Mesenchymal stem cell (in vitro differentiated cells and primary cell): Measurements from ENCODE around the gene CPOX. TPM values are rescaled to one million over a fixed set of nuclear protein-coding genes. Genes with fewer than 3 reads are reported as not detected.
A peak's percentile ranks its signal among the peaks of the same experiment; 100 is the strongest.
"Not testable (repeated sequence)": the region's sequence is repeated elsewhere in the genome, so short reads cannot be mapped to it uniquely, and the experiment has no call there.

Experiments
- DNase-seq: peaks from one replicate; pipeline ENCODE4 v3.0.0-alpha.2; 2013
- H2AFZ ChIP-seq: one replicate; pipeline ENCODE4 v1.6.1; 2013; ENCODE audit warnings: low read depth, mild to moderate bottlenecking, control low read depth, inconsistent platforms, low read length, moderate library complexity
- H2AK5ac ChIP-seq: 2 replicates; pipeline ENCODE4 v1.6.1; 2013; ENCODE audit warnings: low read length, moderate library complexity, mild to moderate bottlenecking, inconsistent platforms; ENCODE audit not compliant: severe bottlenecking
- H2BK120ac ChIP-seq: one replicate; pipeline ENCODE4 v1.6.1; 2013; ENCODE audit warnings: low read depth, mild to moderate bottlenecking, inconsistent platforms, low read length, moderate library complexity
- H2BK12ac ChIP-seq, 2 experiments: one replicate each; pipeline ENCODE4 v1.6.1; 2013; ENCODE audit warnings: inconsistent platforms in 2 of 2, low read length in 2 of 2, mild to moderate bottlenecking in 2 of 2, moderate library complexity in 2 of 2, control low read depth in 1 of 2
- H2BK15ac ChIP-seq: one replicate; pipeline ENCODE4 v1.6.1; 2013; ENCODE audit warnings: mild to moderate bottlenecking, low read depth, inconsistent platforms; ENCODE audit not compliant: poor library complexity, severe bottlenecking
- H2BK5ac ChIP-seq: 2 replicates; pipeline ENCODE4 v1.6.1; 2013; ENCODE audit warnings: low read depth, mild to moderate bottlenecking, low read length, control low read depth, inconsistent platforms; ENCODE audit not compliant: poor library complexity, severe bottlenecking
- H3K14ac ChIP-seq, 2 experiments: one replicate each; pipeline ENCODE4 v1.6.1; 2013; ENCODE audit warnings: inconsistent platforms in 2 of 2, low read length in 2 of 2, control low read depth in 1 of 2, mild to moderate bottlenecking in 1 of 2, moderate library complexity in 1 of 2
- H3K18ac ChIP-seq, 2 experiments: one replicate each; pipeline ENCODE4 v1.6.1; 2013; ENCODE audit warnings: inconsistent platforms in 2 of 2, low read length in 2 of 2, control low read depth in 1 of 2, low read depth in 1 of 2, mild to moderate bottlenecking in 1 of 2
- H3K23ac ChIP-seq, 2 experiments: one replicate each; pipeline ENCODE4 v1.6.1; 2013; ENCODE audit warnings: inconsistent platforms in 2 of 2, low read length in 2 of 2, mild to moderate bottlenecking in 2 of 2, moderate library complexity in 2 of 2, control low read depth in 1 of 2
- H3K27ac ChIP-seq: 2 replicates; pipeline ENCODE4 v1.5.1; 2013; ENCODE audit warnings: mild to moderate bottlenecking, moderate library complexity, low read length, control low read depth, inconsistent platforms; ENCODE audit not compliant: poor library complexity, severe bottlenecking
- H3K27me3 ChIP-seq, 2 experiments: 2 replicates each; pipeline versions ENCODE4 v1.6.1 to v1.7.0; 2013; ENCODE audit warnings: low read length in 2 of 2, mild to moderate bottlenecking in 2 of 2, moderate library complexity in 2 of 2, control low read depth in 1 of 2, inconsistent platforms in 1 of 2; ENCODE audit not compliant: control insufficient read depth in 1 of 2, insufficient read depth in 1 of 2
- H3K36me3 ChIP-seq, 2 experiments: 2 replicates each; pipeline versions ENCODE4 v1.6.1 to v1.7.0; 2013; ENCODE audit warnings: low read length in 2 of 2, control low read depth in 1 of 2, inconsistent platforms in 1 of 2, low read depth in 1 of 2, mild to moderate bottlenecking in 1 of 2; ENCODE audit not compliant: insufficient read depth in 2 of 2, control insufficient read depth in 1 of 2
- H3K4ac ChIP-seq, 2 experiments: one replicate each; pipeline ENCODE4 v1.6.1; 2013; ENCODE audit warnings: inconsistent platforms in 2 of 2, low read length in 2 of 2, mild to moderate bottlenecking in 2 of 2, moderate library complexity in 2 of 2, control low read depth in 1 of 2, low read depth in 1 of 2
- H3K4me1 ChIP-seq: 2 replicates; pipeline ENCODE4 v1.6.1; 2013; ENCODE audit warnings: low read depth, low read length, control low read depth; ENCODE audit not compliant: control insufficient read depth, insufficient read depth
- H3K4me2 ChIP-seq: 2 replicates; pipeline ENCODE4 v1.6.1; 2013; ENCODE audit warnings: low read length, mild to moderate bottlenecking, inconsistent platforms; ENCODE audit not compliant: poor library complexity, severe bottlenecking
- H3K4me3 ChIP-seq, 2 experiments: 2 replicates each; pipeline versions ENCODE4 v1.5.1 to v1.7.0; 2013; ENCODE audit warnings: low read length in 2 of 2, mild to moderate bottlenecking in 2 of 2, control low read depth in 1 of 2, low read depth in 1 of 2; ENCODE audit not compliant: insufficient read depth in 1 of 2
- H3K79me1 ChIP-seq: replicated peaks from 2 replicates; pipeline ENCODE4 v1.6.1; 2013; ENCODE audit warnings: mild to moderate bottlenecking, control low read depth, low read length, inconsistent platforms; ENCODE audit not compliant: poor library complexity, severe bottlenecking
- H3K9ac ChIP-seq: 2 replicates; pipeline ENCODE4 v1.7.0; 2013; ENCODE audit warnings: mild to moderate bottlenecking, low read length, moderate library complexity
- H3K9me3 ChIP-seq: 2 replicates; pipeline ENCODE4 v1.7.0; 2013; ENCODE audit warnings: mild to moderate bottlenecking, low read length; ENCODE audit not compliant: control insufficient read depth
- H4K8ac ChIP-seq: one replicate; pipeline ENCODE4 v1.6.1; 2013; ENCODE audit warnings: inconsistent platforms, mild to moderate bottlenecking, low read length, moderate library complexity
- H4K91ac ChIP-seq: one replicate; pipeline ENCODE4 v1.6.1; 2013; ENCODE audit warnings: mild to moderate bottlenecking, low read length, inconsistent platforms
- WGBS: methylation state at CpG from one replicate; pipeline ENCODE4 v1.1.7; 2013; ENCODE audit warnings: mixed read lengths; 5-methylcytosine and 5-hydroxymethylcytosine counted together
- polyA plus RNA-seq, 2 experiments: library from polyadenylated mRNA; stranded (reverse); fragments of 200-250 nt; gene quantifications; one replicate each; pipeline ENCODE4 v1.2.3, GENCODE V29; 2013

Gene CPOX
- polyA plus RNA-seq (2013, experiment 1 of 2) = 15.8 TPM
- 16.0 TPM for polyA plus RNA-seq (2013, experiment 2 of 2)

GRCh38 chr3:98593046-98593936 lies at the start of gene CPOX:
CPOX (minus strand) TSS chr3:98593611; CDS start chr3:98593504, 107 bp downstream.
- peak; percentile 89 for DNase-seq
- H3K18ac ChIP-seq = peak within 1 kb of the TSS; percentile 59 to 74
- peaks cover 6% of the 10 kb centered on the region for H3K79me1 ChIP-seq
- WGBS = under 1% methylated on average over 83 of the region's 84 CpGs
- no peak within 1 kb of the TSS for H2AK5ac ChIP-seq
- H2BK12ac ChIP-seq = no peak within 1 kb of the TSS
- H2BK15ac ChIP-seq = peak within 1 kb of the TSS; percentile 30
- peak within 1 kb of the TSS; percentile 97 for H3K4me2 ChIP-seq
- H3K4me3 ChIP-seq = peak within 1 kb of the TSS; percentile 79 to 87
- H3K4me1 ChIP-seq = peaks cover 2% of the 10 kb centered on the region
- peak within 1 kb of the TSS; percentile 12 for H2BK120ac ChIP-seq
- no peaks in the 10 kb centered on the region for H3K9me3 ChIP-seq
- H3K36me3 ChIP-seq = peaks cover 4 to 21% of the 10 kb centered on the region in 2 experiments
- H3K9ac ChIP-seq = peak within 1 kb of the TSS; percentile 89
- peak within 1 kb of the TSS; percentile 41 for H3K27ac ChIP-seq
- peak within 1 kb of the TSS in 1 of 2 experiments; percentile 97 for H3K23ac ChIP-seq
- H4K8ac ChIP-seq = no peak within 1 kb of the TSS
- H3K14ac ChIP-seq = peak within 1 kb of the TSS in 1 of 2 experiments; percentile 89
- H4K91ac ChIP-seq = no peak within 1 kb of the TSS
- H2BK5ac ChIP-seq = no peak within 1 kb of the TSS
- H3K4ac ChIP-seq = no peak within 1 kb of the TSS
- H3K27me3 ChIP-seq = no peaks in the 10 kb centered on the region
- H2AFZ ChIP-seq = peak within 1 kb of the TSS; percentile 66

- not testable (repeated sequence) for H3K27ac ChIP-seq, H2BK5ac ChIP-seq, H3K79me1 ChIP-seq, H3K9ac ChIP-seq, H3K23ac ChIP-seq, H2BK15ac ChIP-seq, H3K4me1 ChIP-seq, H2AK5ac ChIP-seq, H3K27me3 ChIP-seq, H3K9me3 ChIP-seq, H2BK12ac ChIP-seq, H3K18ac ChIP-seq, H2AFZ ChIP-seq, H4K8ac ChIP-seq, H3K36me3 ChIP-seq, H2BK120ac ChIP-seq, H3K14ac ChIP-seq, H3K4me2 ChIP-seq, H3K4ac ChIP-seq, DNase-seq, H3K4me3 ChIP-seq, H4K91ac ChIP-seq
- WGBS = 76% methylated on average over 3 of the region's 9 CpGs
These were observed 49.4 kb upstream of the CPOX start for GRCh38 chr3:98642769-98643168.

- not testable (repeated sequence) for H3K4me2 ChIP-seq, H3K79me1 ChIP-seq, H3K27me3 ChIP-seq, H3K36me3 ChIP-seq, H3K4me3 ChIP-seq, H4K91ac ChIP-seq, H2BK120ac ChIP-seq, H3K23ac ChIP-seq, H3K18ac ChIP-seq, H3K9ac ChIP-seq, DNase-seq, H2BK15ac ChIP-seq, H3K4ac ChIP-seq, H3K9me3 ChIP-seq, H2AK5ac ChIP-seq, H4K8ac ChIP-seq, H3K14ac ChIP-seq, H3K4me1 ChIP-seq, H2BK5ac ChIP-seq, H2AFZ ChIP-seq, H3K27ac ChIP-seq, H2BK12ac ChIP-seq
- WGBS = 63% methylated on average over 2 of the region's 2 CpGs
These were observed 48.3 kb upstream of the CPOX start for GRCh38 chr3:98641756-98642155.

GRCh38 chr3:98638515-98638914 lies 45.1 kb upstream of the CPOX start:
- not testable (repeated sequence) for H3K4me3 ChIP-seq, H4K8ac ChIP-seq, H3K4ac ChIP-seq, H3K18ac ChIP-seq, H3K79me1 ChIP-seq, H3K27ac ChIP-seq, DNase-seq, H4K91ac ChIP-seq, H2AFZ ChIP-seq, H3K36me3 ChIP-seq, H2AK5ac ChIP-seq, H2BK5ac ChIP-seq, H2BK12ac ChIP-seq, H3K27me3 ChIP-seq, H2BK15ac ChIP-seq, H3K9ac ChIP-seq, H3K4me1 ChIP-seq, H3K4me2 ChIP-seq, H2BK120ac ChIP-seq, H3K14ac ChIP-seq, H3K23ac ChIP-seq
- WGBS = no CpG with 5 or more reads among the region's 2 CpGs
- peaks cover 13% of the 10 kb centered on the region for H3K9me3 ChIP-seq
